CD4-positive, alpha-beta memory T cell (primary cell): ENCODE results near the gene PTGES2. TPM values are rescaled to one million over a fixed set of nuclear protein-coding genes. Genes with fewer than 3 reads are reported as not detected.

Experiments used
- CTCF ChIA-PET: fragments of 350-600 bp; sonication (Branson Sonifier 250); formaldehyde crosslinking; loops from one replicate; lab custom pipeline; 2021; ENCODE audit warnings: inconsistent platforms; ENCODE audit not compliant: partially characterized antibody; lab: Charles Lee
- POLR2A ChIA-PET: fragments of 350-600 bp; sonication (Branson Sonifier 250); formaldehyde crosslinking; loops from one replicate; lab custom pipeline; 2021; ENCODE audit not compliant: partially characterized antibody; lab: Charles Lee
- DNase-seq, 5 donors: peaks; one replicate each; pipeline versions ENCODE4 v3.0.0 to v3.0.0-alpha.2; 2020 to 2022; ENCODE audit warnings: mixed read lengths in 1 of 5
- H3K27ac ChIP-seq: one replicate; pipeline ENCODE4 v1.7.0; 2013; ENCODE audit warnings: low read depth, low read length
- H3K27me3 ChIP-seq: 2 replicates; pipeline ENCODE4 v1.7.0; 2013; ENCODE audit warnings: mild to moderate bottlenecking, low read length, moderate library complexity; ENCODE audit not compliant: insufficient read depth
- H3K36me3 ChIP-seq: 2 replicates; pipeline ENCODE4 v1.7.0; 2013; ENCODE audit warnings: mild to moderate bottlenecking, low read length, moderate library complexity; ENCODE audit not compliant: insufficient read depth
- H3K4me1 ChIP-seq: 2 replicates; pipeline ENCODE4 v1.7.0; 2013; ENCODE audit warnings: mild to moderate bottlenecking, low read length, moderate library complexity; ENCODE audit not compliant: insufficient read depth
- H3K4me3 ChIP-seq, 2 donors: one replicate each; pipeline ENCODE4 v1.7.0; 2013; ENCODE audit warnings: low read length in 2 of 2, mild to moderate bottlenecking in 1 of 2
- H3K9me3 ChIP-seq, 2 donors: one replicate each; pipeline ENCODE4 v1.7.0; 2013; ENCODE audit warnings: low read length in 2 of 2, control low read depth in 1 of 2; ENCODE audit not compliant: control insufficient read depth in 1 of 2
- H3K27ac Mint-ChIP-seq, 7 donors: one replicate each; pipeline ENCODE4 v1.8.0; 2020 to 2021; ENCODE audit warnings: mixed read lengths in 7 of 7, mild to moderate bottlenecking in 6 of 7, inconsistent platforms in 3 of 7, moderate library complexity in 3 of 7
- H3K27me3 Mint-ChIP-seq, 2 donors: one replicate each; pipeline ENCODE4 v1.8.0; 2020 to 2021; ENCODE audit warnings: mixed read lengths in 2 of 2
- H3K36me3 Mint-ChIP-seq, 2 donors: one replicate each; pipeline ENCODE4 v1.8.0; 2020 to 2021; ENCODE audit warnings: mixed read lengths in 2 of 2, inconsistent platforms in 1 of 2, mild to moderate bottlenecking in 1 of 2
- H3K4me1 Mint-ChIP-seq, 4 donors: one replicate each; pipeline ENCODE4 v1.8.0; 2020 to 2021; ENCODE audit warnings: mixed read lengths in 4 of 4, mild to moderate bottlenecking in 1 of 4
- H3K4me3 Mint-ChIP-seq, 8 donors: one replicate each; pipeline ENCODE4 v1.8.0; 2020 to 2021; ENCODE audit warnings: mixed read lengths in 8 of 8, mild to moderate bottlenecking in 7 of 8, moderate library complexity in 6 of 8, inconsistent platforms in 3 of 8
- H3K9me3 Mint-ChIP-seq, 8 donors: one replicate each; pipeline ENCODE4 v1.8.0; 2020 to 2021; ENCODE audit warnings: mixed read lengths in 8 of 8, mild to moderate bottlenecking in 5 of 8, inconsistent platforms in 3 of 8, moderate library complexity in 1 of 8
- intact Hi-C: fragments of 100-400 bp; cut with micrococcal nuclease; formaldehyde crosslinking; loops from one replicate; pipeline ENCODE4 v1.15.1; 2023
- polyA plus RNA-seq, 2 donors: library from polyadenylated mRNA; unstranded; fragments of 300-500 nt; fragmentation: Illumina TruSeq; gene quantifications; one replicate each; pipeline ENCODE4 v1.2.3, GENCODE V29; 2021
- total RNA-seq, 2 experiments: library from RNA; stranded (reverse); gene quantifications; one replicate each; pipeline ENCODE4 v1.2.3, GENCODE V29; 2021

Gene PTGES2
- total and polyA plus RNA-seq, 4 experiments from 2014 or later = 47.5 to 57.9 (median 50.3) TPM

DNA sequence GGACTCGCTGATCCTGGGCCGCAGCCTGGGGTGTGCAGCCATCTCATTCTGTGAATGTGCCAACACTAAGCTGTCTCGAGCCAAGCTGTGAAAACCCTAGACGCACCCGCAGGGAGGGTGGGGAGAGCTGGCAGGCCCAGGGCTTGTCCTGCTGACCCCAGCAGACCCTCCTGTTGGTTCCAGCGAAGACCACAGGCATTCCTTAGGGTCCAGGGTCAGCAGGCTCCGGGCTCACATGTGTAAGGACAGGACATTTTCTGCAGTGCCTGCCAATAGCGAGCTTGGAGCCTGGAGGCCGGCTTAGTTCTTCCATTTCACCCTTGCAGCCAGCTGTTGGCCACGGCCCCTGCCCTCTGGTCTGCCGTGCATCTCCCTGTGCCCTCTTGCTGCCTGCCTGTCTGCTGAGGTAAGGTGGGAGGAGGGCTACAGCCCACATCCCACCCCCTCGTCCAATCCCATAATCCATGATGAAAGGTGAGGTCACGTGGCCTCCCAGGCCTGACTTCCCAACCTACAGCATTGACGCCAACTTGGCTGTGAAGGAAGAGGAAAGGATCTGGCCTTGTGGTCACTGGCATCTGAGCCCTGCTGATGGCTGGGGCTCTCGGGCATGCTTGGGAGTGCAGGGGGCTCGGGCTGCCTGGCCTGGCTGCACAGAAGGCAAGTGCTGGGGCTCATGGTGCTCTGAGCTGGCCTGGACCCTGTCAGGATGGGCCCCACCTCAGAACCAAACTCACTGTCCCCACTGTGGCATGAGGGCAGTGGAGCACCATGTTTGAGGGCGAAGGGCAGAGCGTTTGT is 19.9 kb downstream of the PTGES2 start:
- H3K9me3 ChIP-seq = no peaks in the 10 kb centered on the region
- peaks cover 47% of the 10 kb centered on the region for H3K36me3 ChIP-seq
- Mint-ChIP-seq H3K4me3 (no peak overlapping the region), H3K27ac (peak overlapping the region in 2 of 7 donors; percentile 12 to 23), H3K27me3 (no peaks in the 10 kb centered on the region), H3K9me3 (no peaks in the 10 kb centered on the region), H3K36me3 (peaks cover 25 to 53% of the 10 kb centered on the region in 2 donors), H3K4me1 (peaks cover 9 to 24% (median 11%) of the 10 kb centered on the region in 4 donors)
- no peak for DNase-seq
- peaks cover 14% of the 10 kb centered on the region for H3K4me1 ChIP-seq
- POLR2A ChIA-PET = no interaction called here
- no peaks in the 10 kb centered on the region for H3K27me3 ChIP-seq
- no peak overlapping the region for H3K27ac ChIP-seq
- intact Hi-C loops = no loop called here
- no peak overlapping the region for H3K4me3 ChIP-seq
- CTCF ChIA-PET = interaction anchor here (0.8 to 1.4 kb wide), 2 partner anchors 10 kb away, joined by 3 to 4 read pairs; no protein-coding TSS in a partner anchor

- peak overlapping the region in 2 of 7 donors; percentile 52 to 80 for H3K27ac Mint-ChIP-seq
These were observed 20.5 kb downstream of the PTGES2 start for GRCh38 chr9:128106940-128107467.

DNA sequence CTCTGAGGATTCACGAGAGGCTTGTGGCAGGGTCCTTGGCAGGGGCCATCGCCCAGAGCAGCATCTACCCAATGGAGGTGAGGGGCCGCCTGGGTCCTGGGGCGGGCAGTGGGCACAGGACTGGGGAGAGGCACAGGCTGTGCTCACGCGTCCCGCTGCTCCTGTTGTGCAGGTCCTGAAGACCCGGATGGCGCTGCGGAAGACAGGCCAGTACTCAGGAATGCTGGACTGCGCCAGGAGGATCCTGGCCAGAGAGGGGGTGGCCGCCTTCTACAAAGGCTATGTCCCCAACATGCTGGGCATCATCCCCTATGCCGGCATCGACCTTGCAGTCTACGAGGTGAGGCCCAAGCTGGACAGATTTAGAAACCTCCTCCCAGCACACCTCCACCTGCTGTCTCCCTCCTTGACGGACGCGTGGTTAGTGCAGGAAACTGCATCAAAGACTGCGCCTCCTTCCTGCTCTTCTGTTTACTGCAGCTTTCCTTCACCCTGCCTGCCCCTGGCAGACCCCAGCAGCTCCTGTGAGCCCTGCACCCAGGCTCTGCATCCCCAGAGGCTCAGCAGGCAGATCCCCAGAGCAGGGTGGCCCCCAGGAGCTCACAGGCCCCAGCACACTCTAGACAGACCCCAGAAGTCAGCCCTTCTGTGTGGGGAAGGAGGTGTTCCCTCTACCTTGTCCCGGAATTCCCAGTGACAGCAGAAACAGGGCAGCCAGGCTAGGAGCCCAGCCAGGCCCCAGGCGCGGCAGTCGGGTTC is 21.2 kb downstream of the PTGES2 start:
- Histone ChIP-seq H3K27ac (no peak overlapping the region), H3K4me1 (peaks cover 21% of the 10 kb centered on the region), H3K27me3 (no peaks in the 10 kb centered on the region), H3K36me3 (peaks cover 60% of the 10 kb centered on the region), H3K4me3 (no peak overlapping the region), H3K9me3 (no peaks in the 10 kb centered on the region)
- Mint-ChIP-seq H3K27ac (peak overlapping the region in 3 of 7 donors; percentile 50 to 61 (median 52)), H3K4me3 (no peak overlapping the region), H3K9me3 (peaks cover 0 to 2% (median 0%) of the 10 kb centered on the region in 8 donors), H3K27me3 (no peaks in the 10 kb centered on the region), H3K4me1 (peaks cover 10 to 34% (median 18%) of the 10 kb centered on the region in 4 donors), H3K36me3 (peaks cover 36 to 65% of the 10 kb centered on the region in 2 donors)
- intact Hi-C loops = no loop called here
- CTCF ChIA-PET = interaction anchor here (0.9 to 2.6 kb wide), 3 partner anchors 11 to 71 kb away, joined by 4 to 7 read pairs (median 6); no protein-coding TSS in a partner anchor
- POLR2A ChIA-PET = no interaction called here
- DNase-seq = no peak

More at GRCh38 chr9:128106940-128107467, 20.5 kb downstream of the PTGES2 start:
- no peak overlapping the region for H3K4me3 Mint-ChIP-seq
- no peaks in the 10 kb centered on the region for H3K27me3 Mint-ChIP-seq
- ChIA-PET CTCF (interaction anchor here (0.8 to 1.1 kb wide), 3 partner anchors 9 to 14 kb away, joined by 3 to 6 read pairs (median 4); no protein-coding TSS in a partner anchor), POLR2A (no interaction called here)
- no peak overlapping the region for H3K4me3 ChIP-seq
- no peak for DNase-seq
- no peaks in the 10 kb centered on the region for H3K9me3 ChIP-seq
- H3K27me3 ChIP-seq = no peaks in the 10 kb centered on the region
- intact Hi-C loops = no loop called here
- peaks cover 21% of the 10 kb centered on the region for H3K4me1 ChIP-seq
- H3K36me3 ChIP-seq = peaks cover 54% of the 10 kb centered on the region
- peaks cover 10 to 31% (median 16%) of the 10 kb centered on the region in 4 donors for H3K4me1 Mint-ChIP-seq
- peaks cover 0 to 2% (median 0%) of the 10 kb centered on the region in 8 donors for H3K9me3 Mint-ChIP-seq
- H3K36me3 Mint-ChIP-seq = peaks cover 32 to 60% of the 10 kb centered on the region in 2 donors
- H3K27ac ChIP-seq = no peak overlapping the region

- ChIA-PET CTCF (interaction anchor here (1.1 to 4.0 kb wide), 6 partner anchors 10 to 162 kb away, joined by 3 to 13 read pairs (median 4); no protein-coding TSS in a partner anchor), POLR2A (interaction anchor here (1.0 kb wide), 1 partner anchor 12 kb away, joined by 5 read pairs; no protein-coding TSS in a partner anchor)
- H3K36me3 ChIP-seq = peaks cover 67% of the 10 kb centered on the region
- no peaks in the 10 kb centered on the region for H3K9me3 ChIP-seq
- H3K27me3 Mint-ChIP-seq = no peaks in the 10 kb centered on the region
- H3K4me3 ChIP-seq = no peak overlapping the region
- peaks cover 40 to 69% of the 10 kb centered on the region in 2 donors for H3K36me3 Mint-ChIP-seq
- peaks cover 22% of the 10 kb centered on the region for H3K4me1 ChIP-seq
- H3K4me3 Mint-ChIP-seq = no peak overlapping the region
- no peak for DNase-seq
- peaks cover 0 to 2% (median 0%) of the 10 kb centered on the region in 8 donors for H3K9me3 Mint-ChIP-seq
- H3K27ac ChIP-seq = no peak overlapping the region
- no peaks in the 10 kb centered on the region for H3K27me3 ChIP-seq
- H3K27ac Mint-ChIP-seq = no peak overlapping the region
- H3K4me1 Mint-ChIP-seq = peaks cover 11 to 40% (median 18%) of the 10 kb centered on the region in 4 donors
- intact Hi-C loops = no loop called here
These were observed 21.9 kb downstream of the PTGES2 start for GRCh38 chr9:128105538-128106175.

- Mint-ChIP-seq H3K4me3 (no peak overlapping the region), H3K4me1 (peaks cover 14 to 49% (median 25%) of the 10 kb centered on the region in 4 donors)
- H3K27ac ChIP-seq = no peak overlapping the region
These were observed 23.3 kb downstream of the PTGES2 start for GRCh38 chr9:128104171-128104618.

DNA sequence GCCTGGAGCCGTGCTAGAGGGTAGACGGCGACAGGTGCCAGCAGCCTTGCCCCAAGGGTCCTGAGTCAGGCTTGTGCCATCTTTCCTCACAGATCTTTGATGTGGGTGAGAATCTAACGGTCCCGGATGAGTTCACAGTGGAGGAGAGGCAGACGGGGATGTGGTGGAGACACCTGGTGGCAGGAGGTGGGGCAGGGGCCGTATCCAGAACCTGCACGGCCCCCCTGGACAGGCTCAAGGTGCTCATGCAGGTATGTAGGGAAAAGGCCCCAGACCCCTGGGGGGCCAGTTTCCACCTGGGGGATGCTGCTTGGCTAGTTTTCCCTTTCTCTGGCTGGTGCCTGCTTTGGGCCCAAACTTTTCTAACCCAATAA is 24.0 kb downstream of the PTGES2 start:
- H3K27me3 ChIP-seq = no peaks in the 10 kb centered on the region
- Mint-ChIP-seq H3K4me3 (peak overlapping the region in 2 of 8 donors; percentile 17 to 47), H3K4me1 (peaks cover 14 to 55% (median 30%) of the 10 kb centered on the region in 4 donors), H3K9me3 (peaks cover 0 to 4% (median 0%) of the 10 kb centered on the region in 8 donors), H3K27me3 (no peaks in the 10 kb centered on the region), H3K27ac (peak overlapping the region; percentile 77 to 94 (median 84)), H3K36me3 (peaks cover 32 to 61% of the 10 kb centered on the region in 2 donors)
- POLR2A ChIA-PET = interaction anchor here (1.0 to 1.2 kb wide), 2 partner anchors 32 to 36 kb away, joined by 3 to 5 read pairs; no protein-coding TSS in a partner anchor
- CTCF ChIA-PET = interaction anchor here (0.6 to 4.0 kb wide), 6 partner anchors 10 to 148 kb away, joined by 3 to 13 read pairs (median 6); partner anchors contain the start of gene SLC25A25
- H3K9me3 ChIP-seq = no peaks in the 10 kb centered on the region
- no peak overlapping the region for H3K27ac ChIP-seq
- intact Hi-C loops = no loop called here
- peaks cover 42% of the 10 kb centered on the region for H3K4me1 ChIP-seq
- peak in 4 of 5 donors; percentile 29 to 41 (median 31) for DNase-seq
- H3K4me3 ChIP-seq = no peak overlapping the region
- H3K36me3 ChIP-seq = peaks cover 72% of the 10 kb centered on the region

More at GRCh38 chr9:128104171-128104618, 23.3 kb downstream of the PTGES2 start:
- Histone ChIP-seq H3K9me3 (no peaks in the 10 kb centered on the region), H3K36me3 (peaks cover 72% of the 10 kb centered on the region), H3K4me1 (peaks cover 36% of the 10 kb centered on the region), H3K27me3 (no peaks in the 10 kb centered on the region), H3K4me3 (no peak overlapping the region)
- ChIA-PET CTCF (interaction anchor here (0.8 to 4.0 kb wide), 10 partner anchors 10 to 160 kb away, joined by 3 to 13 read pairs (median 4); no protein-coding TSS in a partner anchor), POLR2A (no interaction called here)
- peaks cover 0 to 4% (median 0%) of the 10 kb centered on the region in 8 donors for H3K9me3 Mint-ChIP-seq
- intact Hi-C loops = no loop called here
- peak overlapping the region in 6 of 7 donors; percentile 21 to 87 (median 58) for H3K27ac Mint-ChIP-seq
- H3K27me3 Mint-ChIP-seq = no peaks in the 10 kb centered on the region
- DNase-seq = no peak
- peaks cover 36 to 66% of the 10 kb centered on the region in 2 donors for H3K36me3 Mint-ChIP-seq
